ENCODE results near the gene TCL1B.

Gene TCL1B

GRCh38 chr14:95701846-95702221 lies 15.6 kb downstream of the TCL1B start:
- H3K36me3 ChIP-seq (ENCODE audit: control insufficient read depth in 2 of 2, insufficient read depth in 1 of 2, low read length in 2 of 2), result no peaks in the 10 kb centered on the region
- no peak overlapping the region for H3K4me3 ChIP-seq (ENCODE audit: low read depth, low read length)
- no peaks in the 10 kb centered on the region for H3K9me3 ChIP-seq (ENCODE audit: control insufficient read depth, insufficient read depth, low read depth, low read length)
- TF ChIP-seq GLIS1 (tag by site-specific recombination; IDR thresholded peaks at IDR 0.05) (peak; percentile 77), FEZF1 (tag by site-specific recombination; IDR thresholded peaks at IDR 0.05) (peak; percentile 79), ZBTB8A (tag by site-specific recombination; IDR thresholded peaks at IDR 0.05) (peak; percentile 28; the same call in 1 of the 2 replicates), ZSCAN23 (tag by site-specific recombination; IDR thresholded peaks at IDR 0.05) (no peak), ZNF843 (tag by site-specific recombination; IDR thresholded peaks at IDR 0.05) (peak; percentile 89), ZNF777 (tag by site-specific recombination; IDR thresholded peaks at IDR 0.05; ENCODE audit: borderline replicate concordance) (no peak), OSR2 (tag by site-specific recombination; IDR thresholded peaks at IDR 0.05) (peak; percentile 64; the same call in 1 of the 2 replicates), ZNF624 (tag by site-specific recombination; IDR thresholded peaks at IDR 0.05) (no peak), ZNF670 (tag by site-specific recombination; IDR thresholded peaks at IDR 0.05; ENCODE audit: low read depth) (no peak), ZNF473 (tag by site-specific recombination; IDR thresholded peaks at IDR 0.05) (no peak), OVOL3 (tag by site-specific recombination; IDR thresholded peaks at IDR 0.05) (peak; percentile 53; the same call in 1 of the 2 replicates), KLF1 (tag by site-specific recombination; IDR thresholded peaks at IDR 0.05) (peak; percentile 7; the same call in 1 of the 2 replicates), PRDM6 (tag by site-specific recombination; IDR thresholded peaks at IDR 0.05) (peak; percentile 90), ZNF561 (tag by site-specific recombination; IDR thresholded peaks at IDR 0.05; ENCODE audit: borderline replicate concordance) (peak; percentile 35; the same call in 1 of the 2 replicates), ZNF366 (tag by site-specific recombination; conservative IDR thresholded peaks at IDR 0.05) (peak; percentile 25; the same call in 1 of the 2 replicates), ZSCAN5A (tag by site-specific recombination; IDR thresholded peaks at IDR 0.05) (no peak), WT1 (tag by site-specific recombination; IDR thresholded peaks at IDR 0.05) (peak; percentile 63; the same call in 1 of the 2 replicates), SP3 (tag by site-specific recombination; IDR thresholded peaks at IDR 0.05) (no peak), ZXDB (tag by site-specific recombination; IDR thresholded peaks at IDR 0.05) (peak; percentile 75), ZSCAN30 (tag by site-specific recombination; IDR thresholded peaks at IDR 0.05) (peak; percentile 67; the same call in 1 of the 2 replicates), ZNF2 (tag by site-specific recombination; IDR thresholded peaks at IDR 0.05) (no peak), PRDM4 (tag by site-specific recombination; IDR thresholded peaks at IDR 0.05) (peak; percentile 99)
- TF ChIP-seq, protein P1, sequence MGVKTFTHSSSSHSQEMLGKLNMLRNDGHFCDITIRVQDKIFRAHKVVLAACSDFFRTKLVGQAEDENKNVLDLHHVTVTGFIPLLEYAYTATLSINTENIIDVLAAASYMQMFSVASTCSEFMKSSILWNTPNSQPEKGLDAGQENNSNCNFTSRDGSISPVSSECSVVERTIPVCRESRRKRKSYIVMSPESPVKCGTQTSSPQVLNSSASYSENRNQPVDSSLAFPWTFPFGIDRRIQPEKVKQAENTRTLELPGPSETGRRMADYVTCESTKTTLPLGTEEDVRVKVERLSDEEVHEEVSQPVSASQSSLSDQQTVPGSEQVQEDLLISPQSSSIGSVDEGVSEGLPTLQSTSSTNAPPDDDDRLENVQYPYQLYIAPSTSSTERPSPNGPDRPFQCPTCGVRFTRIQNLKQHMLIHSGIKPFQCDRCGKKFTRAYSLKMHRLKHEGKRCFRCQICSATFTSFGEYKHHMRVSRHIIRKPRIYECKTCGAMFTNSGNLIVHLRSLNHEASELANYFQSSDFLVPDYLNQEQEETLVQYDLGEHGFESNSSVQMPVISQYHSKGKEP (tag by site-specific recombination; IDR thresholded peaks at IDR 0.05), result peak; percentile 76
- TF ChIP-seq, protein P2, sequence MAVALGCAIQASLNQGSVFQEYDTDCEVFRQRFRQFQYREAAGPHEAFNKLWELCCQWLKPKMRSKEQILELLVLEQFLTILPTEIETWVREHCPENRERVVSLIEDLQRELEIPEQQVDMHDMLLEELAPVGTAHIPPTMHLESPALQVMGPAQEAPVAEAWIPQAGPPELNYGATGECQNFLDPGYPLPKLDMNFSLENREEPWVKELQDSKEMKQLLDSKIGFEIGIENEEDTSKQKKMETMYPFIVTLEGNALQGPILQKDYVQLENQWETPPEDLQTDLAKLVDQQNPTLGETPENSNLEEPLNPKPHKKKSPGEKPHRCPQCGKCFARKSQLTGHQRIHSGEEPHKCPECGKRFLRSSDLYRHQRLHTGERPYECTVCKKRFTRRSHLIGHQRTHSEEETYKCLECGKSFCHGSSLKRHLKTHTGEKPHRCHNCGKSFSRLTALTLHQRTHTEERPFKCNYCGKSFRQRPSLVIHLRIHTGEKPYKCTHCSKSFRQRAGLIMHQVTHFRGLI (tag by site-specific recombination; IDR thresholded peaks at IDR 0.05), result peak; percentile 61
- peaks cover 19% of the 10 kb centered on the region for H3K4me1 ChIP-seq (ENCODE audit: control insufficient read depth, insufficient read depth, low read length)
- ChIA-PET POLR2A (no interaction called here), CTCF (interaction anchor here (0.8 kb wide), 1 partner anchor 72 kb away, joined by 3 read pairs; no protein-coding TSS in a partner anchor)
- no peak overlapping the region for H3K27ac ChIP-seq (ENCODE audit: extremely low read depth, low read depth, low read length)
